HG02798 (cell line): ENCODE measurements around the gene PIGZ.

ENCODE experiments used
- ATAC-seq: cut with Tn5 transposase; IDR thresholded peaks from one replicate; pipeline ENCODE4 v1.9.1; 2021; ENCODE audit warnings: mild to moderate bottlenecking; ENCODE audit not compliant: unreplicated experiment, poor library complexity

The PIGZ gene

DNA sequence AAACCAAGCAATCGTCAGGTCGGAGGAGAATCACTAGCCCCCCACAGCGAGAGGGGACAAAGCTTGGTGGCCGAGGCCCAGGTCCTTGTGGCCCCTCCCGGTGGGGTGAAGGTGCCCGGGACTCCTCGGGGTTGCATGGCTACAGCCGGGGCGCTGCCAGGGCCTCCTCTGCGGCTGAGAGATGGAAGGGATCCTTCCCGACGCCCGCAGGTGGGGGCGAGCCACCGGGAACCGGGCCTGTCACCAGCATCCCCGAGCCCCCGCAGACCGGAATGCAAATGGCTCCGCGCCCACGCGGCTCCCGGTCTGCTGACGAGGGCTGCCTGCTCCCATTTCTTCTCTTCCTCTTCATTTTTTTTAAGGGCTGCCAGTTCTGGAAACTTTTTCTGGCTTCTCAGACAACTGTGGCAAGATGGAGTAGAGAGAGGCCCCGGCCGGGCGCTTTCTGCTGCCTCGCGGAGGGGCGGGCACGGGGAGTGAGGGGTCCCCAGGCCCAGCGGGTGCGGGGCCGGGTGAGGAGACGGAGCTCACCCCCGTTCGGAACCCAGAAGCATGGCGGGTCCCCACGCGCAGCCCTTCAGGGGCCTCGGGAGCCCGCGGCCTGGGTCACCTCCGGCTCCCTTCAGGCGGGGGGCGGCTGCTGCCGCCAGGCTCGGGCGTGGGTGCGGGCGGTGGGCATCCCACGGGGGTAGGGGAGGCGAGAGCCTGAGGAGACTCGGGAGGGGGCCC lies 33.5 kb upstream of the PIGZ start:
- ATAC-seq, result no peak

DNA sequence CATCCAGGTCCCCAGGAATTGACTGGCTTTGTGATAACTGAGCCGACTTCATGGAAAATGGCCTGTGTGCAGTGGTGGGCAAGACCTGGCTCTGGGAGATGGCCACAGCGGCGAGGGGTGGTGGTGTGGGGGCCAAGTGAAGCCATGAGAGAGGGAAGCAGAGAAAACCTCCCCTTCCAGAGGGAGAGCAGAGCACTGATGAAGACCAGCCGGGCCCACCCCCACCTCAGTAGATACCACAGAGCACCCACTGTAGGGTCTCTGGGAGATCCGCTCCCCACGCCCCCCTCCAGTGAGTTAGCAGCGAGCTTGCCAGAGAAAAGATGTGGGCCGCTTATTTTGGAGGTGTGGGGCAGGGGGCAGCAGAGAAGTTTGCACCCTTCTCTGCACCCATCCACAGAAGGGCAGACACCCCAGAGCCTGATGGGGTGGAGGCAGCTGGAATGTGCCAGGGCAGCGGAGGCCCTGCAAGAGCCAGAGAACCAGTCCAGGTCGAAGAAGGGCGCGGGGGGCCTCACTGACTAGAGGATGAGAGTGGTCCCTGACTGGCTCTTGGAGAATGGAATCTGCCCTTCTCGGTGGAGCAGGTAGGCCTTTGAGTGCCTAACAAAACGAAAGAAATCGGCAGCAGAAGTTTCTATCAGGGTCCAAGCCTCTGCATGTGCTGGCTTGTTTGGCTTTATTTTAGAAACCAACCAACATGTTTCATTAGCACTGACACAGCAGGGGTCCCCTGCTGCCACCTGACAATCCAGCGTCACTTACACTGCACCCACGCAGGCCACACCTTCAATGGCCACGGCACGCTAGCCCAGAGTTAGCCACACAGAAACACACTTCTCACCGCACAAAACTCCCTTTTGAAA lies 32.7 kb upstream of the PIGZ start:
- no peak for ATAC-seq

DNA sequence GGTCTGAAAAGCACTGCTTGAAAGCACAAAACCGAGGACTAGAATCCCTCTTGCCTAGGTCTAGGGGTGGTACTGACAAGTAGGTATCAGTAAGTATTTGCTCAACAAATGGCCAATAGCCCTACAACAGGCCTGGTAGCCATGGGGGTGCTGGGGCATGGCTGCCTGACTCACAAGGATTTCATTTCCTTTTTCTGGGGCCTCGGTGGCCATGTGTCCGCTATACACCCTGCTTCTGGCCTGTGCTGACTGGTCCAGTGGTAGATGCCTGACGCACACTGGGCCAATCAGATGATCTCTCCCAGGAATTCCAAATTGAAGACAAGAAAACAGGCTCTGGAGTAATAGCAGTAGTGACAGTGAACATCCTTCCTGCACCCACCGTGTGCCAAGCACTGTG lies 31.6 kb upstream of the PIGZ start:
- no peak for ATAC-seq

DNA sequence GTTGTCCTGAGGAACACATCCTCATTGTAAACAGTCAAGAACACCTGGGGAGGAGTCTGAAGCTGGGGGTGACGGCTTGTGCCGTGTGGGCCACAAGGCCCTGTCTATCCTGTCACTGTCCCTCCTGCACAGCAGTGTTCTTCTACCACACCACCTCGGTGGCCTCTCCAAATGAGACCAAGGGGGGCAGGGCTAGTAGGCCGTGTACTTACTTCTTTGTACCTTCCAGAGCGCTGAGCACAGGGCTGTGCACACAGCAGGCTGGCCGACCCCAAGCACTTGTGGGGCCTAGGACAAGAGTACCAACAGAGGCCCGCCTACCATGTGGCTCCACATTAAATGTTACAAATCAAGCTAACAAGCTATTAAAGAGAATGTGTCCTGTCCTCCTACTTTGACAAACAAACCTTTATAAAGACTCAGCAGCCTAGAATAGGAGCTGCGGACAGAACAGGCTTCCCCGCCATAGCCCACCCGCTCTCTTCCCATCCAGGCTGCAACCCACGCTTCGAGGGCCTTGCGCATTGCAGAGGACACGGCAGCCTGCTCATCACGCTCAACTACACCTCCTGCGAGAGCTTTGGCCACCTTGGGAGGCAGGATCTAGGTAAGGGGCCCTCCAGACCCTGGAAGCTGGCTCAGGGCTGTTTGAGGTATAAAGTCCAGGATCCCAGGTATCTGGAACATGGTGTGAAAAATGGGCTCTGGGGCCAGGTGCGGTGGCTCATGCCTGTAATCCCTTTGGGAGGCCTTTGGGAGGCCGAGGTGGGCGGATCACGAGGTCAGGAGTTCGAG lies 30.5 kb upstream of the PIGZ start:
- ATAC-seq, result no peak

DNA sequence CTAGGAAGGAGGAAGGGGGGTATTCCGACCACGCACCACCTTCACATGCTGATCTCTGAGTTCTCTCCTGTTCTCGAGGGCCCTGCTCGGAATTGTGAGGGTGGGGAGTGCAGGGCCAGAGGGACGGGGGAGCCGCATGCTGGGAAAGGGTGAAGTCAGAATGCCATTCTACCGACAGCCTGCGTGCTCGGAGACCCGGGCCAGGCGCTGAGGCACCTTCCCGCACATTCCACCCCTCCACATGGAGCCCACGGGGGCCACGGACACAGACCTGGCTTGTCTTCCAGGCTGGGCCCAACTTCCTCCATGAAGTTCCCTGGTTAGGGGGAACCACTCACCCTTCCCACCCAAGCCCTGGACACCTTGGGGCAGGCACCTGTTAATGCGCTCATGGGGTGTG lies 28.7 kb upstream of the PIGZ start:
- ATAC-seq, result no peak

DNA sequence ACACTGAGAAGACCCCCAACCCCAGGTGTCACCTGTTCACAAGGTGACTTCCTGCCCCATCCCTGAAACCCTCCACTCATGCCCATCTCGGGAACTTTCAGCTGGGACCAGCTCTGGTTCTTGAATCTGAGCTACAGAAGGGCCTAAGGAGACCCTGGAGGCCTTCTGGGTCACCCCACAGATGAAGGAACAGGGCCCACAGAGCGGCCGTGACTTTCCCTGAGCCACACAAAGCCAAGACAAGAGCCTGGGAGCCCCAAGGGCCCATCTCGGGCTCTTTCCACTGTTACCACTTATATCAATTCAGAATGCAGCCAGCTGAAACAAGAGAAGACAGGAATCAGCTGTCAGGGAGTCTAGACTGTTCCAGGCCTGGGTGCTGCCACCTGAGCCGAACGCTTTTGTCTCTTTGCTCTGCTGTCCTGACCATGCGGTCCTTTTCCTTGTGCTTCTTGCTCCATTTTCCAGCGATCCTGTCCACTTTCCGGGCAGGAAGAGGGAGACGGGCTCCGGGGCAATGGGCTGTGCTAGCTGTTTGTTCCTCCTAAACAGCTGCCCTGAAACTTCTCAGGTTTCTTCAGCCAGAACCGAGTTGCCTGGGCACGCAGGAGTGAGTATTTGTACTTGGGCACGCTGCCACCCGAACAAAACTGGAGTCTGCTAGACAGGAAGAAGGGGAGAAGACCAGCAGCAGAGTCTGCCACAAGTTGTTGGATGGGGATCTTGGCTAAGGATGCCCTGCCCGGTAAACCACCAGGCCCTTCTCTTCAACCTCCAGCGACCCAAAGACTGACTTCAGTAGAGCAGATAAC lies 28.0 kb upstream of the PIGZ start:
- no peak for ATAC-seq

DNA sequence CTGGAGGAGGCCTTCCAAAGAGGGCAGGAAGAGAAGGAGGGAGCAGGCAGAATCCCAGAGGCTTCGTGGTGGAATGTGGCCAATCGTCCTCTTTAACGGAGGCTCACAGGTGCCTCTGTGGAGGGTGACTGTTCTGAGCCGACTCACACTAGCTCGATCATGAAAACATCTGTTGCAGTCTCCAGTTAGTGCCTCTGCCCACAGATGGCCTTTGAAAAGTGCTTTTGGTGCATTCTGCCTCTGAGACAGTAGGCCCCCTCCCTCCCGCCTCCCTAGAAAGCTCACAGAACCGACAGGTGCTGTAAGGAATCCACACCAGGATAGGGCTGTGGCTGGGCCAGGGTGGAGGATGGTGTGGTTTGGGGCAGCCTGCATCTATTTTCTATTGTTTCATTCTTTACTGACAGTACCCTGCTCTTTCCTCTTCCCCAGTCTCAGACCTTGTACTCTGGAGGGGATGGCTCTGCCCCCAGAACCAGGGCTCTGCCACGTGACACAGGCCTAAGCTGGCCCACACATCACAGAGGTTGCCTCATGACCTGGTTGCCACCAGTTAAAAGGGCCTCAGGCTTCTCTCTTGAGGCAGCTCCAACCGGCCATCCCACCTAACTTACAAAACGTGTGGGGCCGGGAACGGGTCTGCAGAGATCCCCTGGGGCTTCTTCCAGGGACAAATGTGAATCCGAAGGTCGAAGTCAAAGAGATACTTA lies 27.2 kb upstream of the PIGZ start:
- no peak for ATAC-seq

DNA sequence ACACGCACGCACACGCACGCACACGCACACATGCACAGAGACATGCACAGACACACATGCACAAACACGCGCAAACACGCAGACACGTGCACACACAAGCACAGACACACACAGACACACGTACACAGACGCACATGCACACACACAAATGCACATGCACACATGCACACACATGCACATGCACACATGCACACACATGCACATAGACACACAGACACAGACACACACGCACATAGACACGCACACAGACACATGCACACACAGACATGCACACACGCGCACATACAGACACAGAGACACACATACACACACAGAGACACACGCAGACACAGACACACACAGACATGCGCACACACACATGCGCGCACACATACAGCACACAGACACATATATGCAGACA lies 26.4 kb upstream of the PIGZ start:
- no peak for ATAC-seq

DNA sequence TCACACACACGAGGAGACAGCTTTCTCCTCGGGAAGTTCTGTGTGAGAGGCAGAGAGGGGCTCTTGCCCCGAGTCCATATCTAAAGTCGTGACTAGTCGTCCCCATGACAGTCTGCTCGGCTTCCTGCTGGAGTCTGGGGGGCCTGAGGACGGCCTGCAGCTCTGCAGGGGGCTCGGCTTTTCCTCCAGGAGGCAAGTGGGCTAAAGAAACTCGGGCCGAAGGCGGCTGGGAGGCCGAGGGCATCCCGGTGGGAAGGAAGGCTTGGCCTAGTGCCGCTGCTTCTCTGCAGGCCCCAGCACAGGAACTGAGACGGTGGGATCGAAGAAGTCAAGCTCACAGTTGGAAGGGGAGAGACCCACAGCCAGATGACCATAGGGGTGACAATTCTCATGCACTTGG lies 25.4 kb upstream of the PIGZ start:
- no peak for ATAC-seq

DNA sequence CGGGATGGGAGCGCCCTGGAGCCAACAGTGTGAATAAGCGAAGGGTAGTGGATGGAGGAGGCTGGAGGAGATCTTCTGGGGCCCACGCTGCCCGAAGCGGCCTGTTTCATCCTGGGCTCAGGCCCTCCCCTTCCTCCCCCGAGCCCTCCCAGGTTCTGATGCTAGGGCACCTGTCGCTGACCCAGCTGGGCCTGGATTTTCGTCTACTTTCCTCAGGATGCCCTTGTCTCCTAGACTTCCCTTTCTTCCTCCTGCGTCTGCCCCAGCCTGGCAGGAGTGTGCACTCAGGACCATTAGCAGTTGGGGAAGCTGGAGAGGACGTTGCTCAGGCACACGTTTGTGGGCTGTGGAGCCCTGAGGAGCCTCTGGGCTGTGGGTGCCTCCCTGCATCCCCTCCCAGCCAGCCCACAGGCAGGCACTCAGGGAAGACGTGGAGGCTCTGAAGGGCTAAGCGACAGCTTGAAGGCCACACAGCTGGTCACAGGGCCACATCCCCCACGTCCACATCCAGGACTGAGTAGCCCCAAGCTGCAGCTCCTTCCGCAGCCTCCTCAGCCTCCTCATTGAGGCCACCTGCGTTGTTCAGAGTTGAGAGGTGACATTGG lies 23.9 kb upstream of the PIGZ start:
- no peak for ATAC-seq

DNA sequence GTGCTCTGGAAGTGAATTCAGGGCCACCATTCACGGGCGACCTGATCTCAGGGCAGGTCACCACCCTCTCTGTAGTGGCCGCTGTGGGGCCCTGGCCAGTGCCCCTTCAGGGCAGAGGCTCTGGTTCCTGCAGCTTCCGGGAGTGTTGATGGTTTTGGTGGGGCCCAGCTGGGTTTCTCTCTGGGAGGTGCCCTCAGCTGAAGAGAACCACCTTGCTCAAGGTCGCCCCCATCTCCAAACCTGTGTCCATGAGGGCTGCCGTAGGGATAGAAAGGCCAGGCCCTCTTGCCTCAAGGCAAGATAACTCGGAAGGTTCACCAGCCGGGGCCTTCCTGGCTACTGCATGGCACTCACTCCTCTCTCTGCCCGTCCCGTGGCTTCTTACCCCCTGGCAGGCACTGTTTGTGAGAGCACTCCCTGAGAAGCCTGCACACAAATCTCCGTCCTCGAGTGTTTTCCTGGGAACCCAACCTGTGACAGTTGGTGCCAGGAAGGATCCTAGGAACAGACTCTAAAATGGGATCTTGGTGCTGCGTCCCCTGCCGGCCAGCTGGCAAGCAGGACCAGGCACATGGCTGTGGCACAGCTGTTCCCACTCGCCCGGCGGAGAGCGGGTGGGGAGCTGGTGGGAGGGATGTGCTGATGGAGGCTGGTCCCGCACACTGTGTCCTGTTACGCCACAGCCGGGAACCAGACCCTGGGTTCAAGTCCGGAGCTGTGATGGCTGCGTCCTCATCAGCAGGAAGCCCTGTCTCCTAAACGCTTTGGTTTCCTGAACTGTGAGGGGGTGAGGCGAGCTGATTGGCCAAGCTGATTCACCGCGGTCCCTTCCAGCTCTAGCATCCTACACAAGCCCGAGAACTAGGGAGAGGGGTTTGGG lies 23.2 kb upstream of the PIGZ start:
- ATAC-seq, result no peak

DNA sequence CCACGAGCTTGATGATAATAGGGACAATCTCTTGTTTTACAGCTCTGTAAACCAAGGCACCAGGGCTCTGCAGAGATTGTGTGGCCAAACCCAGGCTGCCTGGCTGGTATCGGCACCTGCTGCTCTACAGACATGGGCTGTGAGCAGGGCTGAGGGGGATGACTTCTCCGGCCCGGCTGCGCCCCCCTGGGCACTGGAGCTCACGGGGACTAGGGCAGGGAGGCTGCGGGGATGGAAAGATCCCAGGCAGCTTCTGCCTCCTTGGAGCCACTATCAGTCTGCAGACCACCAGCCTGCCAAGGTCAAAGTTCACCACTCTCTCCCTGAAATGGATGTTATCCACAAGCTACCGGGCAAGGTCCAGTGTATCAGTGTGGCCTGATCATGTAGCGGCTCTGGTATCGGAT lies 22.0 kb upstream of the PIGZ start:
- ATAC-seq, result no peak

DNA sequence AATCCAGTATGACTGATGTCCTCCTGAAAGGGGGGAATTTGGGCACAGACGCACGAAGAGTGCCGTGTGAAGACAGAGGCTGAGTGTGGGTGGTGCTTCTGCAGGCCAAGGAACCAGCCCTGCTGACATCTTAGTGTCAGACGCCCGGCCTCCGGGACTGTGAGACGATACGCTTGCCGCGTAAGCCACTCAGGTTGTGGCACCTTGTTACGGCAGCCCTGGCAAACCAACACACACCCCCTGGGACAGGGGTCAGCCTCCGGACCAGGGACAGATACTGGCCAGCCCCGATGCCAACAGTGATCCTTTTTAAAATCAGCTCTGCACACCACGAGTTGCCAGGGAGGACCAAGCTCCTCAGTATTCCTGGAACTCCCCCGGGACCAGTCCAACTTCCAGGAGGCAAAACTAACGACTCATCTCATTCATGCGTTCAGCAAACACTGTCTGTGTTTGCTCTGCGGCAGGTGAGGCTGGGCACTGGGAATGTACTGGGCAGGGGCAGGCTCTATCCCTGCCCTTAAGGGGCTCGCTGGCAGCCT lies 21.2 kb upstream of the PIGZ start:
- ATAC-seq, result no peak

DNA sequence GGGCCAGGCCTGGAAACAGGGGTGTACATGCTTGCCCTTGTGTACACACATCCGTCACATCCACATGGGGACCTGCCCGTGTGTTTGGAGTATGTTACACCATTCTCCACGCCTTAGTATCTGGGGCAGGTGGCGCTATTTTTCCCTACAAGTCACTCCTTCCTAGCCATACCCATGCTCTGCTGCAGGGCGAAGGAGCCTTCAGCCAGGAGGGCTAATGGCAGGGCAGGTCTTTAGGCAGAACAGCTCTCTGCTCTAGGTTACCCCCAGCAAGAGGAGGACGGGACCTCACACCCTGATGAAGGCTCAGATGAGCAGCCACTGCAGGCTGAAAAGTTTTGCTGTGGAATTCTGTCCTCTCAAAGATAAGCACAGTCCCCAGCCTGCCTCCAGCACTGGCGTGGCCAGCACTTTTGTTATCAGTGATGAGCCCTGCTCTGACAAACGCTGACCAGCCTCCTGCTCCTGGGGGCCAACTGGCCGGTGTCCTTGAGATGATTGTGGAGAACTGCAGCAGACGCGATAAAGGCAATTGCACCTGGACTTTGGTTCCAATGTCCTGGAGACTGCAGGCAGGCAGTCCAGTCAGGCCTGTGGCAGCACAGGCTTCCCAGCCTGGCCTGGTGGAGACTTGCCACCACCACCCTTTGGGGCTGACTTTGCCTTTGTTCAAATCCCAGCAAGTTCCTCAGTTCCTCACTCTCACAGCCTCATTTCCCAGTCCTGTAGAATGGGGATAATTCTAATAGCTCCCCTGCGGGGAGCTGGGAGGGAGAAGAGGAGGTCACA lies 19.8 kb upstream of the PIGZ start:
- no peak for ATAC-seq

DNA sequence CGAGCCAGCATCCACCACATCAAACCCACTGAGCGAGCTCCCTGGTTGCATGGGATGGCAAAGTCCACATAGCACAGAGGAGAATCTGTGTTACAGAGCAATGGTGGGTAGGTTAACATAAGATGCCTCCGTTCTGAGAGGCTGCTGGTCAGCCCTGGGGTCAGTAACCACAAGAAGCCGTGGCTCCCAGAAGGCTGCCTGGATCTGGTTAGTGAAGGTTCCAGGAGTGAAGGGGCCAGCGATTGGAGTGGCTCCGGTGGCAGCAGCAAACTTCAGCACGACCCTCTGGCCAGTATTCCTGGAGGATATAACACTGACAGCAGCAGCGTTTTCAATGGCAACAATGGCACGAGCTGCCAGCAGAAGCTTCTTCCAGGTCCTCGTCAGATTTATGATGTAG lies 18.4 kb upstream of the PIGZ start:
- ATAC-seq, result no peak

DNA sequence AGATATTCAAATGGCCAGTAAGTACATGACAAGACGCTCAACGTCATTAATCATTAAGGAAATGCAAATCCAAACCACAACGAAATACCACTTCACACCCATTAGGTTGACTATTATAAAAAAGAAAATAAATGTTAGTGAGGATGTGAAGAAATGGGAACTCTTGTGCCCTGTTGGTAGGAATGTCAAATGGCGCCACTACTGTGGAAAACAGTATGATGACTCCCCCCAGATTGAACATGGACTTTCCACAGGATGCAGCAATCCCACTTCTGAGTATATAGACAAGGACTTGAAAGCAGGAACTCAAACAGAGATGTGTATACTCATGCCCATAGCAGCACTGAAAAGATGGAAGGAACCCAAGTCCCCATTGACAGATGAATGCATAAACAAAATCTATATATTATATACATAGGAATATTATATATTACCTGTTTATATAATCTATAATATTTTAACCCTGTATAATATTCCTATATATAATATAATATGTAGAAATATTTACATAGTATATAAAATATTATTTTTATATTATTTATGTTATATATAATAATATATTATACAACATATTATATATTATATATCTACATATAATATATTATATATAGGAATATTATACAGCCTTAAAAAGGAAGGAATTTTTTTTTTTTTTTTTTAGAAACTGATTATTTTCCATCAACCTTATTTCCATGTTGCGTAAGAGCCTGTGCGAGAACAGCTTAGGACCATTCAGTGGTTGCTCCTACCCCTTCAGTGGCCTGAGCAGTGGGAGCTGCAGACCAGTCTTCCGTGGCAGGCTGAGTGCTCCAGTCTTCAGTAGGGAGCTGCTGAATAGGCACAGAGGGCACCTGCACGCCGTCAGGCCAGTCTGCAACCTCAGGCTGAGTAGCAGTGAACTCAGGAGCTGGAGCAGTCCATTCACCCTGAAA lies 17.6 kb upstream of the PIGZ start:
- ATAC-seq, result no peak
